Endodermal cell (in vitro differentiated cells): Measurements from ENCODE around the gene ACTR6. TPM values are rescaled to one million over a fixed set of nuclear protein-coding genes. Genes with fewer than 3 reads are reported as not detected.
"Not testable (repeated sequence)": the region's sequence is repeated elsewhere in the genome, so short reads cannot be mapped to it uniquely, and the experiment has no call there.

Experiments used
- DNase-seq: peaks from one replicate; pipeline ENCODE4 v3.0.0-alpha.2; 2017
- H3K27ac ChIP-seq: 2 replicates; pipeline ENCODE4 v1.5.1; 2013; ENCODE audit warnings: mild to moderate bottlenecking, low read depth, low read length, moderate library complexity
- H3K27me3 ChIP-seq: 2 replicates; pipeline ENCODE4 v1.6.1; 2013; ENCODE audit warnings: mild to moderate bottlenecking, low read length, moderate library complexity; ENCODE audit not compliant: insufficient read depth, control insufficient read depth, poor library complexity, severe bottlenecking
- H3K36me3 ChIP-seq: 2 replicates; pipeline ENCODE4 v1.7.0; 2013; ENCODE audit warnings: mild to moderate bottlenecking, low read length, moderate library complexity; ENCODE audit not compliant: control insufficient read depth, insufficient read depth
- H3K4me1 ChIP-seq: one replicate; pipeline ENCODE4 v1.7.0; 2013; ENCODE audit warnings: low read length; ENCODE audit not compliant: control insufficient read depth, insufficient read depth
- H3K4me3 ChIP-seq: 2 replicates; pipeline ENCODE4 v1.5.1; 2013; ENCODE audit warnings: mild to moderate bottlenecking, low read length, moderate library complexity
- H3K9ac ChIP-seq: 2 replicates; pipeline ENCODE4 v1.6.1; 2013; ENCODE audit warnings: mild to moderate bottlenecking, low read length, moderate library complexity; ENCODE audit not compliant: poor library complexity, severe bottlenecking; ENCODE audit errors: extremely low read depth
- H3K9me3 ChIP-seq: 2 replicates; pipeline ENCODE4 v1.6.1; 2013; ENCODE audit warnings: mild to moderate bottlenecking, low read length, moderate library complexity; ENCODE audit not compliant: control insufficient read depth
- H3K27ac Mint-ChIP-seq: 2 replicates; pipeline ENCODE4 v1.8.0; 2020; ENCODE audit warnings: mixed read lengths
- H3K27me3 Mint-ChIP-seq: 2 replicates; pipeline ENCODE4 v1.8.0; 2021; ENCODE audit warnings: mild to moderate bottlenecking, mixed read lengths; ENCODE audit not compliant: insufficient read depth
- H3K36me3 Mint-ChIP-seq: 2 replicates; pipeline ENCODE4 v1.8.0; 2020; ENCODE audit warnings: low read depth, mixed read lengths
- H3K4me1 Mint-ChIP-seq: 2 replicates; pipeline ENCODE4 v1.8.0; 2020; ENCODE audit warnings: mixed read lengths
- H3K4me3 Mint-ChIP-seq: 2 replicates; pipeline ENCODE4 v1.8.0; 2020; ENCODE audit warnings: mild to moderate bottlenecking, moderate library complexity, mixed read lengths
- H3K9me3 Mint-ChIP-seq: 2 replicates; pipeline ENCODE4 v1.8.0; 2020; ENCODE audit warnings: mild to moderate bottlenecking, mixed read lengths
- CTCF ChIP-seq: fragments of 200-600 bp; sonication (generic); conservative IDR thresholded peaks from 2 replicates; pipeline ENCODE4 v1.5.0; 2021; ENCODE audit warnings: antibody characterized with exemption, mild to moderate bottlenecking
- WGBS, 2 experiments: methylation state at CpG; one replicate each; pipeline versions ENCODE4 v1.1.5 to v1.1.7; 2013; ENCODE audit warnings: missing lambda C conversion rate in 2 of 2, mixed read lengths in 1 of 2; ENCODE audit not compliant: insufficient coverage in 1 of 2, insufficient read length in 1 of 2; 5-methylcytosine and 5-hydroxymethylcytosine counted together
- total RNA-seq, 2 donors: library from RNA; stranded (reverse); fragmentation: NEBNext Ultra II Directional in 1 of 2; extraction: Animal tissue kit (Norgen Biotek cat#: 25700) in 1 of 2; gene quantifications; 2 replicates in 1 of 2; 3 replicates in 1 of 2; pipeline ENCODE4 v1.2.1, GENCODE V29; 2021

The ACTR6 gene
- total RNA-seq, 2 donors from 2014 or later: 39.4 to 47.8 TPM

- Mint-ChIP-seq H3K27me3 (no peaks in the 10 kb centered on the region), H3K9me3 (no peaks in the 10 kb centered on the region), H3K4me1 (peaks cover 9% of the 10 kb centered on the region)
Measured at GRCh38 chr12:100263131-100263530, 62.5 kb downstream of the ACTR6 start.

DNA sequence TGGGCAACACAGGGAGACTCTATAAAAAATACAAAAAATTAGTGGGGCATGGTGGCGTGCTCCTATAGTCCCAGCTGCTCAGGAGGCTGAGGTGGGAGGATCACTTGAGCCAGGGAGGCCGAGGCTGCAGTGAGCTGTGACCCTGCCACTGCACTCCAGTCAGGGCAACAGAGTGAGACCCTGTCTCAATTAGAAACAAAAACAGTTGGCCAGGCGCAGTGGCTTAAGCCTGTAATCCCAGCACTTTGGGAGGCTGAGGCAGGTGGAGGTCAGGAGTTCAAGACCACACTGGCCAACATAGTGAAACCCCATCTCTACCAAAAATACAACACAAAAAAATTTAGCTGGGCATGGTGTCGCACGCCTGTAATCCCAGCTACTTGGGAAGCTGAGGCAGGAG is 64.5 kb downstream of the ACTR6 start:
- H3K27me3 ChIP-seq, H3K4me3 Mint-ChIP-seq, H3K36me3 Mint-ChIP-seq, H3K27ac Mint-ChIP-seq, H3K36me3 ChIP-seq, H3K4me3 ChIP-seq, H3K9ac ChIP-seq, H3K27me3 Mint-ChIP-seq, H3K4me1 ChIP-seq, H3K9me3 ChIP-seq, H3K9me3 Mint-ChIP-seq, H3K27ac ChIP-seq, DNase-seq: not testable (repeated sequence)
- 88 to 94% methylated on average over 3 to 5 of the region's 5 CpGs for WGBS, 2 experiments
- peaks cover 22% of the 10 kb centered on the region for H3K4me1 Mint-ChIP-seq

More at GRCh38 chr12:100263131-100263530, 62.5 kb downstream of the ACTR6 start:
- H3K4me1 ChIP-seq: no peaks in the 10 kb centered on the region
- Mint-ChIP-seq H3K27ac (no peak overlapping the region), H3K4me3 (no peak overlapping the region), H3K36me3 (no peaks in the 10 kb centered on the region)
- TF ChIP-seq CTCF: no peak
- H3K4me3 ChIP-seq: no peak overlapping the region
- DNase-seq: no peak
- no peaks in the 10 kb centered on the region for H3K27me3 ChIP-seq
- 96 to 100% methylated on average over 3 to 4 of the region's 5 CpGs for WGBS, 2 experiments
- H3K36me3 ChIP-seq: no peaks in the 10 kb centered on the region
- no peaks in the 10 kb centered on the region for H3K9me3 ChIP-seq
- no peak overlapping the region for H3K27ac ChIP-seq
- H3K9ac ChIP-seq: no peak overlapping the region

DNA sequence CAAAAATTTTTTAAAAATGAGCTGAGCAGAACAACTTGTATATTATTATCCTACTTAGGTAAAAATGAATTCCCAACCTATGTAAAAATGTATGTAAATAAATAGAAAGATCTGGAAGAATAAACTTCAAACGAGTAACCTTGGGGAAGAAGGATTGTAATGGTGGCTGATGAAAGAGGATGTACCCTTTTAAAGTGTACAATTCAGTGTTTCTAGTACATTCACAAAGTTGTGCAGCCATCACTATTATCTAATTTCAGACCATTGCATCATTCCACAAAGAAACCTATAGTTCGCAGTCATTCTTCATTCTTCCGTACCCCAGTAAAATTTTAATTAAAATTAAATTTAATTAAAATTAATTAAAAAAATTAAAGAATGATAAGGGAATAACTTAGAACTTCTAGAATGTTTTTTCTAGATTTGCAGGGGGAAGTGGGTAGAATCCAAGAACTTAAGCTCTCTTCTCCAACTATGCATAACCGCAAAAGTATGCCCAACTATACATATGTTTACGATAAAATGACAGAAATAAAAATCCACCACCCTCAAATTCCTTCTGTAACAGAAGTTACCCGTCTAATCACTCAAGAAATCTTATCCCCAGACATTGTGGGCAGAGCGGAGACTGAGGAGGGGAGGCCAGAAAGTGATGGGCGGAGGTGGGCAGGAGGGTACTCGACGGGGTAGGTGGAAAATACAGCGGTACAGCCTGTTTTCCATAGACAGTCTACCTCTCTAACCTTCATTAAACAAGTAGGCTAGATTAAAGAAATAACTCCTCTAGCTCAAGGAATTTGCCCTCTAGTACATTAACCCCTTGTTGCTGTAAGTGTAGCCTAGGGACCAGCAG is 65.3 kb downstream of the ACTR6 start:
- no peaks in the 10 kb centered on the region for H3K9me3 ChIP-seq
- no peak overlapping the region for H3K27ac ChIP-seq
- TF ChIP-seq CTCF: no peak
- H3K4me3 ChIP-seq: peak overlapping the region; percentile 99
- WGBS, 2 experiments: 85% methylated on average over 10 of the region's 11 CpGs; no CpG with 5 or more reads in 1 of the 2 experiments
- H3K4me1 ChIP-seq: no peaks in the 10 kb centered on the region
- H3K4me1 Mint-ChIP-seq: peaks cover 24% of the 10 kb centered on the region
- H3K36me3 ChIP-seq: no peaks in the 10 kb centered on the region
- no peaks in the 10 kb centered on the region for H3K27me3 Mint-ChIP-seq
- H3K9ac ChIP-seq: no peak overlapping the region
- no peak for DNase-seq
- peaks cover 4% of the 10 kb centered on the region for H3K36me3 Mint-ChIP-seq
- peak overlapping the region; percentile 99 for H3K27ac Mint-ChIP-seq
- H3K27me3 ChIP-seq: no peaks in the 10 kb centered on the region
- peak overlapping the region; percentile 91 for H3K4me3 Mint-ChIP-seq
- H3K9me3 Mint-ChIP-seq: no peaks in the 10 kb centered on the region
